Testis (tissue), 3 donors: ENCODE data around the gene FHAD1. TPM values are rescaled to one million over a fixed set of nuclear protein-coding genes. Genes with fewer than 3 reads are reported as not detected.
"Not testable (repeated sequence)": the region's sequence is repeated elsewhere in the genome, so short reads cannot be mapped to it uniquely, and the experiment has no call there.

ENCODE experiments used
- DNase-seq: peaks from one replicate; pipeline ENCODE4 v3.0.0-alpha.2; 2019
- H3K27ac ChIP-seq, 2 donors: fragments of 200-600 bp; sonication (generic); one replicate each; pipeline ENCODE4 v1.5.1; 2019
- H3K27me3 ChIP-seq: fragments of 200-600 bp; sonication (generic); one replicate; pipeline ENCODE4 v1.5.1; 2019
- H3K36me3 ChIP-seq: fragments of 200-600 bp; sonication (generic); one replicate; pipeline ENCODE4 v1.5.1; 2017; ENCODE audit warnings: low read depth; ENCODE audit errors: missing control alignments
- H3K4me1 ChIP-seq: fragments of 200-600 bp; sonication (generic); one replicate; pipeline ENCODE4 v1.5.1; 2019
- H3K4me3 ChIP-seq, 2 donors: fragments of 200-600 bp; sonication (generic); one replicate each; pipeline ENCODE4 v1.5.1; 2017 to 2019
- H3K9me3 ChIP-seq: fragments of 200-600 bp; sonication (generic); one replicate; pipeline ENCODE4 v1.5.1; 2017
- POLR2A ChIP-seq: fragments of 450-650 bp; IDR thresholded peaks from one replicate; pipeline ENCODE4 v1.6.1; 2017; ENCODE audit warnings: antibody characterized with exemption, mild to moderate bottlenecking, moderate library complexity
- WGBS, 2 donors: methylation state at CpG; one replicate each; pipeline ENCODE4 v1.1.5; 2018; 5-methylcytosine and 5-hydroxymethylcytosine counted together
- intact Hi-C: fragments of 100-400 bp; cut with DNase I; formaldehyde crosslinking; loops from one replicate; pipeline ENCODE4 v1.15.1; 2023; ENCODE audit warnings: low total_unique reads
- polyA plus RNA-seq: library from polyadenylated mRNA; stranded (reverse); fragments of 350-450 nt; fragmentation: Illumina TruSeq; extraction: RNeasy Lipid Tissue Mini Kit (QIAGEN cat#74804); gene quantifications from one replicate; pipeline ENCODE4 v1.2.3, GENCODE V29; 2014; ENCODE audit warnings: low read depth, low replicate concordance; ENCODE audit not compliant: insufficient read depth
- total RNA-seq, 2 donors: library from RNA; depleted of rRNA; stranded (reverse); fragments of >200 nt; gene quantifications; one replicate each; pipeline ENCODE4 v1.2.3, GENCODE V29; 2016
- TF ChIP-seq, protein P1 (sequence below), 3 experiments: fragments of 450-650 bp in 2 of 3; fragments of 200-600 bp in 1 of 3; sonication (generic) in 1 of 3; IDR thresholded peaks; one replicate each; pipeline ENCODE4 v1.5.1; 2016 to 2019; ENCODE audit warnings: antibody characterized with exemption in 3 of 3, mild to moderate bottlenecking in 2 of 3, moderate library complexity in 1 of 3

Gene FHAD1
- total and polyA plus RNA-seq, 3 donors from 2014 or later: 22.0 to 73.3 (median 59.0) TPM

DNA sequence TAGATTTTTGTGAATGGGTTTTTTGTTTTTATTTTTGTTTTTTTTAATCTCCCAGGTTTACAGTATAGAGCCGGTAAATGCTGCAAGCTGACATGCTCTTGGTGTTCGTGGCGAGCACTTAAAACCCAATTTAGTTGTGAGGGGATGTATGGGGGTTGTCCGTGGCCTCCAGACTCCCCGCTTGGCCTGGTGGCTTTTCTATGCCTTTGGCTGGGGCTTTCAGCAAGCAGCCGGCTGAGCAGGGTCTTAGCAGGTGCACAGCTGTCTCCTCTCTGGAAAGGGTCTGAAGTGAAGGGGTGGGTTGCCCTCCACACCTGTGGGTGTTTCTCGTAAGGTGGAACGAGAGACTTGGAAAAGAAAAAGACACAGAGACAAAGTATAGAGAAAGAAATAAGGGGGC is 131.7 kb downstream of the FHAD1 start:
- H3K9me3 ChIP-seq: no peaks in the 10 kb centered on the region
- TF ChIP-seq, protein P1, sequence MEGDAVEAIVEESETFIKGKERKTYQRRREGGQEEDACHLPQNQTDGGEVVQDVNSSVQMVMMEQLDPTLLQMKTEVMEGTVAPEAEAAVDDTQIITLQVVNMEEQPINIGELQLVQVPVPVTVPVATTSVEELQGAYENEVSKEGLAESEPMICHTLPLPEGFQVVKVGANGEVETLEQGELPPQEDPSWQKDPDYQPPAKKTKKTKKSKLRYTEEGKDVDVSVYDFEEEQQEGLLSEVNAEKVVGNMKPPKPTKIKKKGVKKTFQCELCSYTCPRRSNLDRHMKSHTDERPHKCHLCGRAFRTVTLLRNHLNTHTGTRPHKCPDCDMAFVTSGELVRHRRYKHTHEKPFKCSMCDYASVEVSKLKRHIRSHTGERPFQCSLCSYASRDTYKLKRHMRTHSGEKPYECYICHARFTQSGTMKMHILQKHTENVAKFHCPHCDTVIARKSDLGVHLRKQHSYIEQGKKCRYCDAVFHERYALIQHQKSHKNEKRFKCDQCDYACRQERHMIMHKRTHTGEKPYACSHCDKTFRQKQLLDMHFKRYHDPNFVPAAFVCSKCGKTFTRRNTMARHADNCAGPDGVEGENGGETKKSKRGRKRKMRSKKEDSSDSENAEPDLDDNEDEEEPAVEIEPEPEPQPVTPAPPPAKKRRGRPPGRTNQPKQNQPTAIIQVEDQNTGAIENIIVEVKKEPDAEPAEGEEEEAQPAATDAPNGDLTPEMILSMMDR (IDR thresholded peaks at IDR 0.05): no peak
- no peak for TF ChIP-seq POLR2A
- H3K27me3 ChIP-seq: no peaks in the 10 kb centered on the region
- H3K27ac ChIP-seq: no peak overlapping the region
- no peak overlapping the region for H3K4me3 ChIP-seq
- no peaks in the 10 kb centered on the region for H3K36me3 ChIP-seq
- H3K4me1 ChIP-seq: peaks cover 7% of the 10 kb centered on the region
- no peak for DNase-seq
- intact Hi-C loops: no loop called here
- 87 to 96% methylated on average over 8 of the region's 8 CpGs for WGBS, 2 donors

DNA sequence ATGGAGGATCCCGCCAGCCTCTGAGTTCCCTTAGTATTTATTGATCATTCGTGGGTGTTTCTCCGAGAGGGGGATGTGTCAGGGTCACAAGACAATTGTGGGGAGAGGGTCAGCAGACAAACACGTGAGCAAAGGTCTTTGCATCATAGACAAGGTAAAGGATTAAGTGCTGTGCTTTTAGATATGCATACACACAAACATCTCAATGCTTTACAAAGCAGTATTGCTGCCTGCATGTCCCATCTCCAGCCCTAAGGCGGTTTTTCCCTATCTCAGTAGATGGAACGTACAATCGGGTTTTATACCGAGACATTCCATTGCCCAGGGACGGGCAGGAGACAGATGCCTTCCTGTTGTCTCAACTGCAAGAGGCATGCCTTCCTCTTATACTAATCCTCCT is 132.1 kb downstream of the FHAD1 start:
- intact Hi-C loops, H3K27ac ChIP-seq: not testable (repeated sequence)
- WGBS, 2 donors: 75 to 76% methylated on average over 9 of the region's 9 CpGs

DNA sequence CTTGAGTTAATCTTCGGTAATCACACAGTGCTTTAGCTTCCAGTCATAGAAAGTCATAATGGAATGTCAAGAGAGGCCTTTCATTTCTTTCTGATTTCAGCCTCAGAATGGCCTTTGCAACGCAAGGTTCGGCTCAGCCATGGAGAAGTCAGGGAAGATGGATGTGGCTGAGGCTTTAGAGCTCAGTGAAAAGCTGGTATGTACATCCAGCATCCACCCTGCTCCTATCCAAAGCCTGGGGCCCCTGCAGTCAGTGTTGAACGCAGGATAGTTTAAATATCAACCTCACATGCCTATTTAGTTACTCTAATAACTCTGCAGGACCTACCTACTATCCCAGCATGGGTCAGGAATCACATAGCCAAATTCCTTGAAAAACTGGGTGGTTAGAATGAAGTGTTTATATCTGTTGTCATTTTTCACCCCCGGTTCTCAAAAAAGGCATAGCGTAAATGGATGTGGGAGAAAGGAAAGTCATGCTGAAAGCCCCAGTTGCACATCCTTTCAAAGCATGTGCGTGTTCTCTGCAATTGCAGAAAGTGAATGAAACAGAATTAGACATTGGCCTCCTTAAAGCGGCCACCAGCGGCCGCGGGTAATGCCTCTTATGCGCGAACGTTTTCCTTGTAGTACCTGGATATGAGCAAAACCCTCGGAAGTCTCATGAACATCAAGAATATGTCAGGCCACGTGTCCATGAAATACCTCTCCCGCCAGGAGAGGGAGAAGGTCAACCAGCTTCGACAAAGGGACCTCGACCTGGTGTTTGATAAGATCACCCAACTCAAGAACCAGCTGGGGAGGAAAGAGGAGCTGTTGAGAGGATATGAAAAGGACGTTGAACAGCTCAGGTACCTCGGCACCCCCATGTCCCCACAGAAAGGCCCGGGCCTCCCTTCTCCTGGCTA is 133.8 kb downstream of the FHAD1 start:
- 93 to 94% methylated on average over 20 to 22 of the region's 22 CpGs for WGBS, 2 donors
- peaks cover 10% of the 10 kb centered on the region for H3K4me1 ChIP-seq
- TF ChIP-seq POLR2A: no peak
- TF ChIP-seq, protein P1 (IDR thresholded peaks at IDR 0.05): no peak
- H3K27ac ChIP-seq: no peak overlapping the region
- no peaks in the 10 kb centered on the region for H3K36me3 ChIP-seq
- H3K4me3 ChIP-seq: no peak overlapping the region
- intact Hi-C loops: no loop called here
- H3K9me3 ChIP-seq: no peaks in the 10 kb centered on the region
- no peaks in the 10 kb centered on the region for H3K27me3 ChIP-seq
- DNase-seq: no peak

More for the DNA sequence above, 132.1 kb downstream of the FHAD1 start:
- not testable (repeated sequence) for H3K27me3 ChIP-seq, H3K9me3 ChIP-seq, H3K4me3 ChIP-seq, DNase-seq, H3K4me1 ChIP-seq, H3K36me3 ChIP-seq

DNA sequence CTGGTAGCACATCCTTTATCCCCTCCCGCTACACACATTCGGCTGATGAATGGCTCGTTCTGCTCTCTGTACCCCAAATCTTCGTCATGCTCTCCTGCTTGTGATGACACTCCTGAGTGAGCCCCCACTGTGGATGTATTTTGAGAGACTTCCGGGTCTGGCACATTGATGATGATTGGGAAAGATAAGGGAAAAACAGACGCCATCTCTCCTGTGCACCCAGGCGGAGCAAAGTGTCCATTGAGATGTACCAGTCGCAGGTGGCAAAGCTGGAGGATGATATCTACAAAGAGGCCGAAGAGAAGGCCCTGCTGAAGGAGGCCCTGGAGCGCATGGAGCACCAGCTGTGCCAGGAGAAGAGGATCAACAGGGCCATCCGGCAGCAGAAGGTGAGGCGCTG is 134.8 kb downstream of the FHAD1 start:
- 92 to 94% methylated on average over 12 of the region's 12 CpGs for WGBS, 2 donors
- no peaks in the 10 kb centered on the region for H3K27me3 ChIP-seq
- H3K4me1 ChIP-seq: peaks cover 17% of the 10 kb centered on the region
- intact Hi-C loops: no loop called here
- no peak for DNase-seq
- TF ChIP-seq POLR2A: no peak
- TF ChIP-seq, protein P1 (IDR thresholded peaks at IDR 0.05): no peak
- H3K4me3 ChIP-seq: no peak overlapping the region
- no peaks in the 10 kb centered on the region for H3K9me3 ChIP-seq
- no peaks in the 10 kb centered on the region for H3K36me3 ChIP-seq
- no peak overlapping the region for H3K27ac ChIP-seq

DNA sequence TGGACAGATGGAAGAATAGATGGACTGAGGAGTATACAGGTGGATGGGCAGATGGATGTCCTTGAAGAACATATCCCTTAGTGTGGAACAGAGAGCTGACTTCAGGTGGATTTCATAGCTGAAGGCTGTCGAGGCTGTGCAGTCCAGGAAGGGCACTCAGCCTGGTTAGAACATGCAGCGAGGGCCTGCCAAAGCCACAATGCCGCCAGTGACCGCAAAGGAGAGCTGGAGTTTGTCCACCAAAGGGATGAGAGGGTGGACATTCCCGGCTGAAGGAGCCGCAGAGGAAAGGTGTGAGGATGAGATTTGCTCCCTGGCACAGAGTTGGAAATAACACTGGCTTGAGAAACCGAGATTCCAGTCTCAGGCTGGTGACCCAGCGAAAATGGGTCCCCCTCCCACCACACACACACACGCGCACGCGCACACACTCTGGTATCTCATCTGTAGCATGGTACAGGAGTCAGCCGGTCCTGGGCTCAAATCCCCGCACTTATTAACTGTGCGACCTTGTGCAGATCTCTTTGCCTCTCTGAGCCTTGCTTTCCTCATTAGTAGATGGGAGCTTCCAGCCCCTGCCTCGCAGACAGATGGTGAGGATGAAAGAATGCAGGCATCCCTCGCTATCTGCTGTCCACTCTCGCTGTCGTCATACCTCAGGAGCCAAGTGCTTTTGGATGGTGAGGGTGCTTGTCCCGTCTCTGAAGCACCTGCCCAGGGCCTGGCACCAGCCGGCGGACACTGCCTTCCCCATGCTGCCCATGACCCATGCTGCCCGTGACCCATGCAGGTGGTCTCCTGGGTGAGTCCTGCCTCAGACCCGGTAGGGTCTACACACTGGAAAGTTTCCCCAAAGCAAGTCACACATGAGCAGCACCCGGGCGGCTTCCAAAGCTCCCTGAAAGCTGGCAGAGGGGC is 135.8 kb downstream of the FHAD1 start:
- 93 to 94% methylated on average over 26 of the region's 26 CpGs for WGBS, 2 donors
- intact Hi-C loops: no loop called here
- no peak for DNase-seq
- TF ChIP-seq POLR2A: no peak
- TF ChIP-seq, protein P1 (IDR thresholded peaks at IDR 0.05): no peak
- no peaks in the 10 kb centered on the region for H3K27me3 ChIP-seq
- H3K27ac ChIP-seq: no peak overlapping the region
- no peak overlapping the region for H3K4me3 ChIP-seq
- peaks cover 10% of the 10 kb centered on the region for H3K4me1 ChIP-seq
- no peaks in the 10 kb centered on the region for H3K36me3 ChIP-seq
- no peaks in the 10 kb centered on the region for H3K9me3 ChIP-seq
